Hematopoietic multipotent progenitor cell treated with erythropoietin and hydrocortisone succinate and interleukin-3 and kit ligand, for 6 days (in vitro differentiated cells): ENCODE results near the gene MED12L.
A peak's percentile ranks its signal among the peaks of the same experiment; 100 is the strongest.

Experiments used
- DNase-seq: peaks from one replicate; pipeline ENCODE4 v3.0.0-alpha.2; 2015

MED12L gene

GRCh38 chr3:151267066-151267465 lies 181.6 kb downstream of the MED12L start:
- no peak for DNase-seq

DNA sequence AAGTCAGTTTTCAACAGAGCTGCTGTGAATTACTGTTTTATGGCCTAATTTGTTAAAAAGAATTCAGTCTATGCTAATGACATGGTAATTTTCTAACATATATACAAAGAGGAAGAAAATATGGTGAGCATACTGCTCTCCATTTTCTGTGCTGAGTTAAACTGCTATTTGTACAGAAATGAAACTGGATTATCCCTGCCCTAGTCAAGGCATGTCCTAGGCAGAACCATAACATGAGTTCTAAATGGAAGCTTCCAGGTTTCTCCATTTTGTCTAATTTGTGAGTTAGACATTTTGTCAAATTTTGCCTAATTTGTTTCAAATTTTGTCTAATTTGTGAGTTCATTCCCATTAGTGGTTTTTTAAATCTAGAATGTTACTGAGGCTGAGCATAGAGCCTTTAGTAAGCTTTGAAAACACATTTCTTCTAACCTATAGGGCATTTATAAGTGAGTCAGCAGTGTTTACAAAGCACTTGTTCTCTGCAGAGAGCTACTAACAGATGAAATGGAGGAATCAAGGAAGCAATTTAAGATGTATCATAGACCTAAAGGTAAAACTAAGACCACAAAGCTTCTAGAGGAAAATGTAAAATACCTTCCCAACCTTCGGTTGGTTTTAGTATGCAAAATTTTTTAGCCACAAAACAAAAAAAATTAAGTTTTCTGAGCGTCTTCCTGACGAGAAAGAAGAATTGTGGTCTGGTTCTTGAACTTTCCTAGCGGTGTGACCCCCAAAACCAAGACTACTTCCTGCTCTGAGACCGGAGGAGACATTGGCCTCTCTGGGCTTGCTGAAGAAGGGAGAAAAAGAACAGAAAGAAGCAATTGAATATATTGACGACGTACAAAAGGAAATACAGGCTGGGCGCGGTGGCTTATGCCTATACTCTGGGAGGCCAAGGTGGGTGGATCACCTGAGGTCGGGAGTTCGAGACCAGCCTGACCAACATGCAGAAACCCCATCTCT lies 183.1 kb downstream of the MED12L start:
- DNase-seq, result no peak

DNA sequence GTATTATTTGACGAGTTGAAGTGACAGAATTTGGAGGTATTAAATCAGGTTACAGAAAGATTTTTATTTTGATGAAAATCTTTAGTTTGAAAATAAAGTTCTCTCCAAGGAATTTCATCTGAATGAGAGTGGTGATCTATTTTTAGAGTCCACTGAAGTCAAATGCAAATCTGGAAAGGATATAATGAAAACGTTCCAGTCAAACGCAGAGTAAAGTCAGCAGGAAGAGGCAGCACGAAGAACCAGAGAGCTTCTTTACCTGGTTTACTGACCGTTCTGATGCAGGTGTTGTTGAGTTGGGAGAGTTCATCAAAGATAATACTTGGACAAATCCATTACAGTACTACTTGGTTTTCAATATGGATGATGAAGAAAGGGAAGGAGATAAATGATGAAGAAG lies 184.2 kb downstream of the MED12L start:
- DNase-seq, result no peak

DNA sequence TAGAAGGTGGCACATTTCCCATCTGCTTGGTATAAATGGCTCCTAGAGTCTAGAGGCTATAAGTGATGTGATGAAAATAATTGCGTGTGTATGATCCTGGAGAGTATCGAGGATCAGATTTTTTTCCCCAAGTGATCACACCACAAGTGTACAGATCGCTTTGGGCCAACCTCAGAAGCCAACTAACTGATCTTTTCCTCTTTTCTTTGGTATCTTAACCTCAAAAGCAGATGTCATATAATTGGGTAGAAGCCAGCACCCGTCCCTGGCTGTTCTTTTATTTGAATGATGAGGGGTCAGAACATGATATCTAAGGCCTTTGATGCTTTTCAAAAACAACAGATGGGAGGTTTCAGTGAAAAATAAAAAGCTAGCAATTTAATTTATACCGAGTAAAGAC lies 189.6 kb downstream of the MED12L start:
- peak; percentile 53 for DNase-seq

- DNase-seq, result no peak
Measured at GRCh38 chr3:151276038-151276686, 190.7 kb downstream of the MED12L start.

DNA sequence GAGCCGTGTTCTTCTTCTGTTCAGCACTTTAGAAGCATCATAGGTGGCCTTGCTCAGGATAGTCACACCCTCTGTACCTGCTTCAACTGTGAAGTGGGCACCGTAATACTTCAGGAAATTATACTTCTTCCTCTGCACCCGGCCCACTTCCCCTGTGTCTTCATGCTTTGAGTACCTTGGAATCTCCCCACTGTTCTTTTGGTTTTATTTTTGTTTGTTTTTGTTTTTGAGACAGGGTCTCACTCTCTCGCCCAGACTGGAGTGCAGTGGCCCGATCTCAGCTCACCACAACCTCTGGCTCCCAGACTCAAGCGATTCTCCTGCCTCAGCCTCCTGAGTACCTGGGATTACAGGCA lies 191.2 kb downstream of the MED12L start:
- no peak for DNase-seq

DNA sequence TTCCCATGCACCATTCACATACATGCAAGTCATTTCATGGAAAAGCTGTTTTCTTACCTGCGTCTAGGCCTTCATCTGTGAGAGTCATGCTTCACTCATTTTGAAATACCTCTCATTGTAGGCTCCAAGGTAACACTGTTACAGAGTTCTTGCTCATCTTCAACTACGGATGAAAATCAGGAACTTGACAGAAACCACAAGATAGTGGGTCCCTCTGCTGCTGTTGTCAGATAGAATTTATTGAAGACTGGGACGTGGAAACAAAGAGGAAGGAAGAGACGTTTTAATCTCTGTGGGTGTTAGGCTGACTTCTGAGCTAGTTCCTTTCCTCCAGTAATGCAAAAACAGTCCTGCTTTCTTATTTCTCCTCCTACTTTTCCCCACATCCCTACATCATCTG lies 192.8 kb downstream of the MED12L start, which contains the start of gene P2RY14:
Gene P2RY14, minus strand, starts transcription at position 313 of the 400 bp plus-strand sequence. CDS start 64,226 bp downstream, outside the sequence.
- peak; percentile 75 for DNase-seq

GRCh38 chr3:151281671-151282324 lies 196.3 kb downstream of the MED12L start:
- no peak for DNase-seq

DNA sequence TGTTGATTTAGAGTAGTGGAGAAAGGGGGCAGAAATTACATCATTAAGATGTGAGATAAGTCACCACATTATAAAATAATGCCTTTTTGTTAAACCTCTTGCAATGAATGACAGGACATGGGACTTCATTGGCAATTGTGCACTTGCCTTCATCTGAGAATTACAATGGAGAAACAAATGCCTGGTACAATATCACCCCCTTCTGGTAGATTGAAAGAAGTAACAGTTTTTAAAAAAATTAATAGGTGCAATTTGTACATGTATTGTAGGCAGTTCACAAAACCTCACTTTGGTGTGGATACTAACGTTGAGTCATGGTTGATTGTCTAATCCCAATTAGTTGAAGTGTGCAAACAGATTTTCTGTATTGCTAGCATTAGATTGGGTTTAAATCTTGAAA lies 197.5 kb downstream of the MED12L start:
- DNase-seq, result peak; percentile 83

DNA sequence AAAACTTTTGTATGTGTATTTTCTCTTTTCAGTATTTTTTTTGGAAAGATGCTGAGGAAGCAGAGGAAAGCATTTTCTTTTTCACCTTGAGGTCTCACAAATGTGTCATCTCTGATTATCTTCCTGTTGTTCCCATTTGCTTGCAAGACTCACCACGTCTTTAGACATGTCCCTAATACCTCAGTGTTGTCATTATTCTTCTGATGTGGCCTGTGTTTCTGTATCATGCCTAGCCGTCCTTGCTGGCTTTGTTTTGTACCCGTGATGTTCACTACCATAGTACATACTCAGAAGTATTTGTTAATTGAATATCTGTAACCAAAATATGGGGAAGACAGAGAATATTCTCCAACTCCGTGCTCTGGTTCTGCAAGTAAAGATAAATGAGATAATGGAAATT lies 197.9 kb downstream of the MED12L start:
- DNase-seq, result peak; percentile 5

- peak; percentile 63 for DNase-seq
Measured at GRCh38 chr3:151283907-151284461, 198.5 kb downstream of the MED12L start.

DNA sequence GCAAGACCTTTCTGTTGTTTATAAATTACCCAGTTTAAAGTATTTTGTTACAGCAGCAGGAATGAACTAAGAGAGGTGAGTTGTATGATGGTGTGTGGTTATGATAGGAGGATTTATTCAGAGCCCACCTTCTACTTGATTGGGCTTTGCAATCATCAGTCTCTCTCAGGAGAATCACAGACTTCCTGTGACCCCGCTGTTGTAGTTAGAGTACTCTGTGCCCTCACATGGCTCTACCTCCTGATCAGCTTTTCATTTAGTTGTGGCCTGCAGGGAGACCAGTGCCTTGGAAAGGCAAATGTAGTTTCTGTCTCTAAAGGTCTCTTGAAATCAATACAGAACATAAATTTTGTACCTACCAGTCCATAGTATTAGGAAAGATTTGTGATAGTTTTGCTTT lies 200.5 kb downstream of the MED12L start:
- no peak for DNase-seq

- no peak for DNase-seq
Measured at GRCh38 chr3:151289445-151289844, 204.0 kb downstream of the MED12L start.

- DNase-seq, result peak; percentile 28
Measured at GRCh38 chr3:151290673-151291072, 205.2 kb downstream of the MED12L start.

DNA sequence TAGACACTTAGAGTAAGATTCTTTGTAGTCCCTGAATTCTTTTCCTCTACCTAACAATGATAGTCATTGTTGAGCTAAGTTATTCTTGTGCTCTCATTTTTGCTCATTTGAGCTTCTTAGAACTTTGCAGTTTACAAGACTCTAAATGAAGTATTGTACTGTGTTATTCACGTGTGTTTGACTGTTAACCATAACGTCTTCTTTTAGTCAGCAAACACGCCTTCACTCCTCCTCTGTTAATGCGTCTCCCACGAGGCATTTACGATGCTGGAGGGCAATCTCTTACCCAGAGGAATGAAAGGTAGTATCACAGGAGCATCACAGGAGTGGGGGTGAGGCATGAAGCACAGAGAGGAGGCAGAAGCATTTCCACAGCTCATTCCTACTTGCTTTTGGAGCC lies 207.7 kb downstream of the MED12L start:
- DNase-seq, result no peak

DNA sequence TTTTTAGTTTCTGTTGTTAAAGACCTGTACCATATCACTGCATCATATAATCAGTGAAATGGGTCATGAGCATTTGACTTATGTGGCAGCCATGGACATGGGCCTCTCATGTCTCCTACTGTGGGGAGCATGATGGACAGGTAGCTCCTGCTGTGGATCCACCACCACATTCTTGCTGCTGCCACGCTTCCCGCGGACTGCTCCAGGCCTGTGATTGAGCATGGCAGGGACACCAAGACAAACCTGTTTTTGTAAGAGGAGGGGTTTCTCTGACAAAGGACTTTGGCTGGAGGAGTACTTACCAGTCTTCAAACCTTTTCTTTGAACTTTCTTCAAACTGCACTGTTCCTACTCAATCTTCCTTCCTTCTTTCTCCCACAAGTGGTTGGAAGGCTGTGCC lies 210.8 kb downstream of the MED12L start:
- no peak for DNase-seq

- no peak for DNase-seq
Measured at GRCh38 chr3:151297429-151297828, 212.0 kb downstream of the MED12L start.

- DNase-seq, result no peak
Measured at GRCh38 chr3:151299006-151299405, 213.5 kb downstream of the MED12L start.

DNA sequence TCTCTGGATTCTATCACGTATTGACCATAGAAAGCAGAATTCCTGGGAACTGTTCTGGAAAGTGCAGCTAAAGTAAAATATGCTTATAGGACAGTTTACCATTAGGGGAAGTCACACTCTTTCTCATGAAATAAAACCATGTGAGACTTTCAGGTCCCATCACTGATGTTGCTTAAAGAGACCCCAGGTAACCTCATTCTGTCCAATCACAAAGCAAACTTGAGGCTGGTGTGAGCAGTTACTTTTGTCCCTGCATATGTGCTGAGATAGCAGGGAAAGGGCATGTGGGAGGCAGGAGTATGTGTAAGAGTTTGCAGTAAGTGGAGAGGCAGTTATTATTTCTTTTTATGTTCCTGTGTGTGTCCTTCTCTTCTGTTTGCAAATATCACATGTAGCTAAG lies 215.1 kb downstream of the MED12L start:
- no peak for DNase-seq

DNA sequence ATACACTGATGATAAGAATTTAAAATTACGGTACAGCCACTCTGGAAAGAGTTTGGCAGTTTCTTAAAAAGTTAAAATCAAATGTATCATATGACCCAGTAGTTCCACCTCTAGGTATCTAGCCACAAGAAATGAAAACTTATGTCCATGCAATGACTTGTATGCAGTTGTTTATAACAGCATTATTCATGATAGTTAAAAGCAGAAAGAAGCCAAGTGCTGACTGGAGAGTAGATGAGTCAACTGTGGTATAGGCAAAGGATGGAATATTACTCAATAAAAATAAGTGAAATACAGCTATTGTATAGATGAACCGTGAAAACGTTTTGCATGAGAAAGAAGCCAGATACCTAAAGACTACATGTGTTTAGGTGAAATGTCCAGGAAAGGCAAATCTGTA lies 216.3 kb downstream of the MED12L start:
- DNase-seq, result no peak

DNA sequence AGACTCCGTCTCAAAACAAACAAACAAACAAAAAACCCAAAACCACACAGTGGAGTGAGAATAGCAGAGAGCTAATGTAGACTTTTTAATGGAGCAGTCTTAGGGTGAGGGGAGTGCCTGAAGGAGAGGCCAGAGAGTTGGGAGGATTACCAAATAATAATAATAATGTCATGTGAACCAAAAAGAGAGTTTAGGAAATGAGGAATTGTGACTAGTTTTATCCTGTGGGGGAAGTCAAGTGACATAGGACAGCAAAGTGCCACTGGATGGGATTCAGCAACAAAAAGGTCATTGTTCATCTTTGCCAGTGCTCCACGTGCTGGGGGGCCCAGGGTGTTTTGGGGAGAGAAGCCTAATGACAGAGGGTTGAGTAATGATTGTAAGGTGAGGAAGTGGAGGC lies 218.3 kb downstream of the MED12L start:
- DNase-seq, result no peak

- no peak for DNase-seq
Measured at GRCh38 chr3:151305060-151305774, 219.8 kb downstream of the MED12L start.

DNA sequence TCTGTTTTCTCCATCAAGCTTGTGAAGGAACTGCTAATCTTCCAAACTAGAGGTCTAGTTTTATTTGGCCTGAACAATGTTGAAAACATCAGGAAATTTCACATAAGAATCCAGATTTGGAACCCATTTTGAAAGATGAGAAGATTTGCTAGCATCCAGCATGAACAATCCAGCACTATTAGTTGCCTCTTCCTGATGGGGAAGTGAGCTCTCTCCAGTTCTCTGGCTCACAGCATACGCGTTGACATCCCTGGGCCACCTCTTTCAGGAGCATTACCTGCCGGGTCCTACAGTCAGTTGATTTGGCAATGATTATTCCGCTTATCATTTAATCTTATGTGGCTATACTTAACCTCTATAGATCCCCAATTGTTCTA lies 220.3 kb downstream of the MED12L start:
- no peak for DNase-seq
